Uterus (tissue), 4 donors: ENCODE measurements around the gene HTT-AS. TPM values are rescaled to one million over a fixed set of nuclear protein-coding genes. Genes with fewer than 3 reads are reported as not detected.

Experiments
- DNase-seq, 2 donors: peaks; one replicate each; pipeline ENCODE4 v3.0.0-alpha.2; 2019 to 2020
- H3K27ac ChIP-seq, 2 donors: fragments of 200-600 bp; sonication (generic); 1 replicate in 1 of 2; 2 replicates in 1 of 2; pipeline ENCODE4 v1.5.1; 2016 to 2018
- H3K27me3 ChIP-seq, 2 donors: fragments of 200-600 bp; sonication (generic); one replicate each; pipeline ENCODE4 v1.5.1; 2018 to 2019; ENCODE audit warnings: control low read depth in 1 of 2
- H3K36me3 ChIP-seq, 2 donors: fragments of 200-600 bp; sonication (generic); one replicate each; pipeline ENCODE4 v1.5.1; 2019; ENCODE audit warnings: control low read depth in 1 of 2
- H3K4me1 ChIP-seq, 2 donors: fragments of 200-600 bp; sonication (generic); one replicate each; pipeline ENCODE4 v1.5.1; 2018 to 2019; ENCODE audit warnings: control low read depth in 1 of 2
- H3K4me3 ChIP-seq, 2 donors: fragments of 200-600 bp; sonication (generic); 1 replicate in 1 of 2; 2 replicates in 1 of 2; pipeline ENCODE4 v1.5.1; 2018 to 2019; ENCODE audit warnings: mild to moderate bottlenecking in 1 of 2
- H3K9me3 ChIP-seq, 2 donors: fragments of 200-600 bp; sonication (generic); one replicate each; pipeline ENCODE4 v1.5.1; 2019; ENCODE audit warnings: control low read depth in 1 of 2
- POLR2A ChIP-seq, 2 donors: fragments of 450-650 bp; IDR thresholded peaks; one replicate each; pipeline ENCODE4 v1.6.1; 2016; ENCODE audit warnings: antibody characterized with exemption in 2 of 2, mild to moderate bottlenecking in 1 of 2, moderate library complexity in 1 of 2
- intact Hi-C: fragments of 100-400 bp; cut with DNase I; formaldehyde crosslinking; loops from one replicate; pipeline ENCODE4 v1.15.1; 2023; ENCODE audit warnings: low total_unique reads
- total RNA-seq, 4 donors: library from RNA; depleted of rRNA in 3 of 4; stranded (reverse); fragments of >200 nt in 3 of 4; gene quantifications; one replicate each; pipeline versions ENCODE4 v1.1.0 to v1.2.4, GENCODE V29; 2014 to 2023
- TF ChIP-seq, protein P1 (sequence below), 4 experiments: fragments of 200-600 bp in 2 of 4; fragments of 450-650 bp in 2 of 4; sonication (generic) in 2 of 4; IDR thresholded peaks; one replicate each; pipeline ENCODE4 v1.5.1; 2016 to 2019; ENCODE audit warnings: antibody characterized with exemption in 4 of 4, mild to moderate bottlenecking in 2 of 4, moderate library complexity in 1 of 4
- donor health status: DM: yes; HTN: yes; CAD: no.

HTT-AS gene
- total RNA-seq, 4 donors from 2014 or later = not detected

DNA sequence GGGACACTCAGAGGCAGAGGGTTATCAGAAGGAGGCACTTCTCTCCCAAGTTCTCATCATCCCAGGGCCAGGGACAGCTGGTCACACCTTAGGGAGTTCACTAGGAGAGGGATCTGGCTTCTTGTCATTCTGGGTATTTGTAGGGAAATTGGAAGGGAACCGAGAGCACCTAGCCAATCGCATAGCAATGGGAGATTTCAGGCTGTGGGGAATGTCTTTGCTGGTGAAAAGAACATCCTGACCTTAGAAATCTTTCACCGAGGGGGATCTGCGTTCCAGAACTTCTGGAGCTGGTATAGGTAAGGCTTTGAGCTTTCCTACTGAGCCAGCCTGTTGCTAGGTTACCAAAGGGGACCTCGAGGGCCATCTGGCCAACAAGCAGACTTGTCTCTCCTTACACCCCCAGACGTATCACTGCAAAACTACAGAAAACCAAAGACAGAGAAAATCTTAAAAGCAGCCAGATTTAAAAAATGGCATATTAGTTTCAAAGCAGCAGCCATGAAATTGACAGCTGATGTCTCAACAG is 6.8 kb downstream of the HTT-AS start:
- no peaks in the 10 kb centered on the region for H3K4me1 ChIP-seq
- H3K27me3 ChIP-seq = no peaks in the 10 kb centered on the region
- intact Hi-C loops = no loop called here
- no peak overlapping the region for H3K4me3 ChIP-seq
- no peaks in the 10 kb centered on the region for H3K9me3 ChIP-seq
- DNase-seq = no peak
- H3K27ac ChIP-seq = no peak overlapping the region
- H3K36me3 ChIP-seq = no peaks in the 10 kb centered on the region
- TF ChIP-seq POLR2A (IDR thresholded peaks at IDR 0.05) = no peak
- TF ChIP-seq, protein P1, sequence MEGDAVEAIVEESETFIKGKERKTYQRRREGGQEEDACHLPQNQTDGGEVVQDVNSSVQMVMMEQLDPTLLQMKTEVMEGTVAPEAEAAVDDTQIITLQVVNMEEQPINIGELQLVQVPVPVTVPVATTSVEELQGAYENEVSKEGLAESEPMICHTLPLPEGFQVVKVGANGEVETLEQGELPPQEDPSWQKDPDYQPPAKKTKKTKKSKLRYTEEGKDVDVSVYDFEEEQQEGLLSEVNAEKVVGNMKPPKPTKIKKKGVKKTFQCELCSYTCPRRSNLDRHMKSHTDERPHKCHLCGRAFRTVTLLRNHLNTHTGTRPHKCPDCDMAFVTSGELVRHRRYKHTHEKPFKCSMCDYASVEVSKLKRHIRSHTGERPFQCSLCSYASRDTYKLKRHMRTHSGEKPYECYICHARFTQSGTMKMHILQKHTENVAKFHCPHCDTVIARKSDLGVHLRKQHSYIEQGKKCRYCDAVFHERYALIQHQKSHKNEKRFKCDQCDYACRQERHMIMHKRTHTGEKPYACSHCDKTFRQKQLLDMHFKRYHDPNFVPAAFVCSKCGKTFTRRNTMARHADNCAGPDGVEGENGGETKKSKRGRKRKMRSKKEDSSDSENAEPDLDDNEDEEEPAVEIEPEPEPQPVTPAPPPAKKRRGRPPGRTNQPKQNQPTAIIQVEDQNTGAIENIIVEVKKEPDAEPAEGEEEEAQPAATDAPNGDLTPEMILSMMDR (IDR thresholded peaks at IDR 0.05) = no peak

DNA sequence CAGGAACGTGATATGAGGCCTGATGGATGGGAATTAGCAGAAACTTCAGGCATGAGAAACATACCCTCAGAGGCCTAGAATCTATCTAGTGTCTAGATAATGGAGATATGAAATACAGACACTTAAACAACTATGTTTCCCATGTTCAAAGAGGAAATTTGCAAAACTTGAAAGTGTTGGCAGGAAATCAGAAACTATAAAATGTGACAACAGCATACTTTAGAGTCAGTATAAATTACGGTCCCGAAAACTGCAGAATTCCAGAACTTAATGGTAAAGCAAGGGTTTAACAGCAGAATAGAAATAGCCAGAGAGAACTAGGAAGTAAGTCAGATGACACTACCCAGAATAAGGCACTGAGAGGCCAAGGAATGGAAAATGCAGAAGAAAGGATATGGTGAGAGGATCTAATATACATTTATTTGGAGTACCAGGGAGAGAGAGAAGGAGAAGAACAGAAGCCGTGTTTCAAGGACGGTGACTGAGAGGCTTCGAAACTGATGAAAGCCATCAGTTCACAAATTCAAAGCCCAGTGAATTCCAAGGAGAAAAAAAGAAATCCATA is 7.4 kb downstream of the HTT-AS start:
- no peak for DNase-seq
- Histone ChIP-seq H3K4me3 (no peak overlapping the region), H3K9me3 (no peaks in the 10 kb centered on the region), H3K27ac (no peak overlapping the region), H3K4me1 (no peaks in the 10 kb centered on the region), H3K36me3 (no peaks in the 10 kb centered on the region), H3K27me3 (no peaks in the 10 kb centered on the region)
- intact Hi-C loops = no loop called here
- no peak for TF ChIP-seq POLR2A (IDR thresholded peaks at IDR 0.05)

DNA sequence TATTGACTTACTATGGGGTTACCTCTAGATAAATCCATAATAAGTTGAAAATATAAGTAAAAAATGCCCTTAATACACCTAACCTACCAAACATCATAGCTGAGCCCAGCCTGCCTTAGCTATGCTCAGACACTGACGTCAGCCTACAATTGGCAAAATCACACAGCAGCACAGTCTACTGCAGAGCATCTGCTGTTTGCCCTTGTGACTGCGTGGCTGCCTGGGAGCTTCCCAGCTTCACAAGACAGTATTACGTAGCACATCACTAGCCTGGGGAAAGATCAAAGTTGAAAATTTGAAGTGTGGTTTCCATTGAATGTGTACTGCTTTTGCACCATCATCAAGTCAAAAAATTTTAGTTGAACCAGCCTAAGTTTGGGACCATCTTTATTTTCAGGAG is 8.8 kb downstream of the HTT-AS start:
- Histone ChIP-seq H3K9me3 (no peaks in the 10 kb centered on the region), H3K36me3 (no peaks in the 10 kb centered on the region), H3K27me3 (no peaks in the 10 kb centered on the region), H3K4me3 (no peak overlapping the region), H3K27ac (no peak overlapping the region), H3K4me1 (no peaks in the 10 kb centered on the region)
- DNase-seq = no peak
- TF ChIP-seq POLR2A (IDR thresholded peaks at IDR 0.05) = no peak
- TF ChIP-seq, protein P1 (IDR thresholded peaks at IDR 0.05) = no peak
- intact Hi-C loops = no loop called here

DNA sequence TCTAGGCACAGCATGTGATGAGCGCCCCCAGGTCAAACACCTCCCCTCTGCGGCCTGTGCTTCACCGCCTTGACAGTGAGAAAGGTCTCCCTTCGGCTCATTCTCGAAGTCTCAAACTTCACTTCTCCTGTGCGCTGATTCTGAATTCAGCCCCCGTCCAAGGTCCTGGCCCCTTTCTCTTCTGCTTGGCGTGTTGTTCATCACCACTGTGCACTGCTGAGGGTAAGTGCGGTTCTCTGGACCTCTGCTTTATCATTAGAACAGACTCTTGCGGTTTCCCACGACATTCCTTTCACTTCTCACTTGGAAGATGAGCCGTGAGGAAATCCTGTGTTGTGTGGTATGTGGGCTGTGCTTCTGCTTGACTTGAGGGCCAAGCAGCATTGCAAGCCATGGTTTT is 11.9 kb downstream of the HTT-AS start:
- H3K27me3 ChIP-seq = no peaks in the 10 kb centered on the region
- no peak for DNase-seq
- H3K9me3 ChIP-seq = no peaks in the 10 kb centered on the region
- TF ChIP-seq, protein P1 (IDR thresholded peaks at IDR 0.05) = no peak
- no peak for TF ChIP-seq POLR2A (IDR thresholded peaks at IDR 0.05)
- intact Hi-C loops = no loop called here
- H3K4me1 ChIP-seq = no peaks in the 10 kb centered on the region
- no peak overlapping the region for H3K4me3 ChIP-seq
- no peak overlapping the region for H3K27ac ChIP-seq
- H3K36me3 ChIP-seq = no peaks in the 10 kb centered on the region

DNA sequence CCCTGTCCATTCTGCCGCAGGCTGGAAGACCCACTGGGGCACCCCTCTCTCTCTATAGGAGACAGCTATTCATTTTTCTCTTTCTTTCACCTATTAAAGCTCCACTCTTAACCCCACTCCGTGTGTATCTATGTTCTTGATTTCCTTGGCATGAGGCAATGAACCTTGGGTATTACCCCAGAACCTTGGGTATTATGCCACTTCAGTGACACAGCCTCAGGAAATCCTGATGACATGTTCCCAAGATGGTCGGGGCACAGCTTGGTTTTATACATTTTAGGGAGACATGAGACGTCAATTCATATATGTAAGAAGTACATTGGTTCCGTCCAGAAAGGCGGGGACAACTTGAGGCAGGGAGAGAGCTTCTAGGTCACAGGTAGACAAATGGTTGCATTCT is 13.4 kb downstream of the HTT-AS start:
- intact Hi-C loops = no loop called here
- no peaks in the 10 kb centered on the region for H3K27me3 ChIP-seq
- H3K36me3 ChIP-seq = no peaks in the 10 kb centered on the region
- no peak overlapping the region for H3K27ac ChIP-seq
- no peaks in the 10 kb centered on the region for H3K4me1 ChIP-seq
- no peak overlapping the region for H3K4me3 ChIP-seq
- DNase-seq = no peak
- H3K9me3 ChIP-seq = no peaks in the 10 kb centered on the region
- TF ChIP-seq, protein P1 (IDR thresholded peaks at IDR 0.05) = no peak
- no peak for TF ChIP-seq POLR2A (IDR thresholded peaks at IDR 0.05)

DNA sequence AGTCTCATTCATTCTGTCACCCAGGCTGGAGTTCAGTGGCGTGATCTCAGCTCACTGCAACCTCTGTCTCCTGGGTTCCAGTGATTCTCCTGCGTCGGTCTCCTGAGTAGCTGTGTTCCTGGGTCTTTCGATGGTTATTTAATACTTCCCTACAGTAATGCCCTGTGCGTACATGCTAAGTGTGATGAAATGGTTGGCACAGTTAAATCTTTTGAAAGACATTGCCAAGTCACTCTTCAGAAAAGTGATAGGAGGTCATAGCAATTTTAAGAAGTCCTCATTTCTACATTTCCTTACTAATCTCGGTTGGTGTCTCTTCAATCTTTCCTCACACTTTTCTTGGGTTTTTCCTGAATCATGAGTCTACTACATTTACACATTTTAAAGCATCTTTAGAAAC is 14.4 kb downstream of the HTT-AS start:
- no peak for DNase-seq
- Histone ChIP-seq H3K36me3 (no peaks in the 10 kb centered on the region), H3K27ac (no peak overlapping the region), H3K9me3 (no peaks in the 10 kb centered on the region), H3K4me3 (no peak overlapping the region), H3K27me3 (no peaks in the 10 kb centered on the region), H3K4me1 (no peaks in the 10 kb centered on the region)
- intact Hi-C loops = no loop called here
- TF ChIP-seq, protein P1 (IDR thresholded peaks at IDR 0.05) = no peak
- TF ChIP-seq POLR2A (IDR thresholded peaks at IDR 0.05) = no peak
